ENCODE measurements around the gene TGM2.

DNA sequence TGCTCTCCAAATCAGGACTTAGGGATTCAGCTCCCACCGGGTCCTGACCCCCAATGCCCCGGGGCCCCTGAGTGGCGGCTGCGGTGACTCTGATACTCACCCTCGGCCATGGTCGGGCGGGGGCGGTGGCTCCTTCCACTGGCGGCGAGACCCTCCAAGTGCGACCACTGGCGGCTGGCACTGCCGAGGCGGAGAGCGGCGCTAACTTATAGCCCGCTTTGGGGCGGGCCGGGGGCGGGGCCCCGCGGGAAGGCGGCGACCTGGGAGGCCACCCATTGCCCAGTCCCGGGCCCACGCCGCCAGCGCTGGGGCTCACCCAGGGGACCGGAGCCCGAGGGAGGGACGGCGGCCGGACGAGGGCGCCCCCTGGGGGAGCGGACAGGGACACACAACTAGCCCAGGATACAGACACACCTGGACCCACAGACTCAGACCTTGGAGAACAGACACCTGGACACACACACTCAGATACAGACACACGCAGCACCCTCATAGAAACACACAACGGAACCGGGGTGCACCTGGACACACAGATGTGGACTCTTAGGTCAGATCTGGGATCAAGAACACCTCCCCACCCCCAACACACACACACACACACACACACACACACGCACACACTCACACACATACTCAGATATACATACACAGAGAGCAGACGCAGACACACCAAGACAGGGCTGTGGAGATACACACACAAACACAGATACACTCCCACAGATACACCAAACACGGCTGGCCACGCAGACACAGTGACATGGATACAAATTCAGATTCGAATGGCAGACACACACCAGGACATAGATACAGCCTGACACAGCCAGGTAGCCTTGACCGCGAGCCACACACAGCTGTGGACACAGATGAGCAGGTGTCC lies at the start of gene TGM2:
- TF ChIP-seq POLR2A (IDR thresholded peaks at IDR 0.05) (no peak), CTCF (IDR thresholded peaks at IDR 0.05) (peak in 1 of 3 donors; percentile 70)
